Nephron (organoid): ENCODE measurements around the gene TMEM116.
A peak's percentile ranks its signal among the peaks of the same experiment; 100 is the strongest.
"Not testable (repeated sequence)": the region's sequence is repeated elsewhere in the genome, so short reads cannot be mapped to it uniquely, and the experiment has no call there.

Experiments
- H3K27ac Mint-ChIP-seq, 3 experiments: 2 replicates each; pipeline ENCODE4 v1.8.0; 2020; ENCODE audit warnings: mixed read lengths in 3 of 3, mild to moderate bottlenecking in 2 of 3, moderate library complexity in 1 of 3
- H3K27me3 Mint-ChIP-seq: 2 replicates; pipeline ENCODE4 v1.8.0; 2021; ENCODE audit warnings: low read depth, mild to moderate bottlenecking, moderate library complexity, mixed read lengths
- H3K36me3 Mint-ChIP-seq: 2 replicates; pipeline ENCODE4 v1.8.0; 2020; ENCODE audit warnings: low read depth, mixed read lengths
- H3K4me1 Mint-ChIP-seq: 2 replicates; pipeline ENCODE4 v1.8.0; 2020; ENCODE audit warnings: mixed read lengths
- H3K4me3 Mint-ChIP-seq, 3 experiments: 2 replicates each; pipeline ENCODE4 v1.8.0; 2020; ENCODE audit warnings: mild to moderate bottlenecking in 3 of 3, mixed read lengths in 3 of 3, moderate library complexity in 2 of 3
- H3K9me3 Mint-ChIP-seq: 2 replicates; pipeline ENCODE4 v1.8.0; 2020; ENCODE audit warnings: mixed read lengths
- CTCF ChIP-seq, 3 experiments: fragments of 200-600 bp; sonication (generic); IDR thresholded peaks; one replicate each; pipeline ENCODE4 v1.5.0; 2021; ENCODE audit warnings: antibody characterized with exemption in 3 of 3; ENCODE audit not compliant: unreplicated experiment in 3 of 3

TMEM116 gene

GRCh38 chr12:111953455-111953854 lies 59.5 kb downstream of the TMEM116 start:
- Mint-ChIP-seq H3K36me3 (peaks cover 50% of the 10 kb centered on the region), H3K27ac (no peak overlapping the region), H3K9me3 (peaks cover 37% of the 10 kb centered on the region), H3K4me3 (no peak overlapping the region), H3K27me3 (no peaks in the 10 kb centered on the region), H3K4me1 (no peaks in the 10 kb centered on the region)
- no peak for TF ChIP-seq CTCF (IDR thresholded peaks at IDR 0.05; ENCODE audit: unreplicated experiment in 3 of 3)

GRCh38 chr12:111952084-111952787 lies 60.7 kb downstream of the TMEM116 start:
- not testable (repeated sequence) for H3K4me1 Mint-ChIP-seq, H3K27ac Mint-ChIP-seq, H3K4me3 Mint-ChIP-seq, H3K27me3 Mint-ChIP-seq
- Mint-ChIP-seq H3K9me3 (peaks cover 34% of the 10 kb centered on the region), H3K36me3 (peaks cover 47% of the 10 kb centered on the region)

- not testable (repeated sequence) for H3K4me3 Mint-ChIP-seq, H3K27ac Mint-ChIP-seq, H3K27me3 Mint-ChIP-seq, H3K4me1 Mint-ChIP-seq
- Mint-ChIP-seq H3K36me3 (peaks cover 36% of the 10 kb centered on the region), H3K9me3 (peaks cover 27% of the 10 kb centered on the region)
Measured at GRCh38 chr12:111950961-111951676, 61.8 kb downstream of the TMEM116 start.

- H3K9me3 Mint-ChIP-seq = no peaks in the 10 kb centered on the region
- peaks cover 5% of the 10 kb centered on the region for H3K4me1 Mint-ChIP-seq
- TF ChIP-seq CTCF (IDR thresholded peaks at IDR 0.05; ENCODE audit: unreplicated experiment in 3 of 3) = no peak
- no peaks in the 10 kb centered on the region for H3K36me3 Mint-ChIP-seq
- no peak overlapping the region for H3K4me3 Mint-ChIP-seq
- no peaks in the 10 kb centered on the region for H3K27me3 Mint-ChIP-seq
- H3K27ac Mint-ChIP-seq = no peak overlapping the region
Measured at GRCh38 chr12:111943929-111944328, 69.0 kb downstream of the TMEM116 start.

- H3K9me3 Mint-ChIP-seq = no peaks in the 10 kb centered on the region
- no peak for TF ChIP-seq CTCF (IDR thresholded peaks at IDR 0.05; ENCODE audit: unreplicated experiment in 3 of 3)
- peak overlapping the region; percentile 11 to 72 (median 45) for H3K27ac Mint-ChIP-seq
- H3K36me3 Mint-ChIP-seq = no peaks in the 10 kb centered on the region
- H3K4me1 Mint-ChIP-seq = peaks cover 5% of the 10 kb centered on the region
- H3K27me3 Mint-ChIP-seq = no peaks in the 10 kb centered on the region
- H3K4me3 Mint-ChIP-seq = no peak overlapping the region
Measured at GRCh38 chr12:111942557-111942956, 70.4 kb downstream of the TMEM116 start.

- peaks cover 1% of the 10 kb centered on the region for H3K4me1 Mint-ChIP-seq
- no peaks in the 10 kb centered on the region for H3K36me3 Mint-ChIP-seq
- H3K27me3 Mint-ChIP-seq = no peaks in the 10 kb centered on the region
- H3K9me3 Mint-ChIP-seq = no peaks in the 10 kb centered on the region
- no peak overlapping the region for H3K27ac Mint-ChIP-seq
- TF ChIP-seq CTCF (IDR thresholded peaks at IDR 0.05; ENCODE audit: unreplicated experiment in 3 of 3) = no peak
- H3K4me3 Mint-ChIP-seq = no peak overlapping the region
Measured at GRCh38 chr12:111937429-111937828, 75.5 kb downstream of the TMEM116 start.

- H3K4me1 Mint-ChIP-seq = no peaks in the 10 kb centered on the region
- no peaks in the 10 kb centered on the region for H3K36me3 Mint-ChIP-seq
- no peak for TF ChIP-seq CTCF (IDR thresholded peaks at IDR 0.05; ENCODE audit: unreplicated experiment in 3 of 3)
- no peak overlapping the region for H3K27ac Mint-ChIP-seq
- H3K4me3 Mint-ChIP-seq = no peak overlapping the region
- H3K27me3 Mint-ChIP-seq = no peaks in the 10 kb centered on the region
- no peaks in the 10 kb centered on the region for H3K9me3 Mint-ChIP-seq
Measured at GRCh38 chr12:111936869-111937268, 76.1 kb downstream of the TMEM116 start.
